Fibroblast of lung (primary cell): ENCODE measurements around the gene PI4K2B.

Source experiments
- EZH2 ChIP-seq: IDR thresholded peaks from 2 replicates; pipeline ENCODE4 v1.5.1; 2012; ENCODE audit warnings: low read length, control low read depth, mild to moderate bottlenecking; ENCODE audit errors: missing control alignments
- TF ChIP-seq, protein P1 (sequence below), 2 donors: IDR thresholded peaks in 1 of 2; conservative IDR thresholded peaks in 1 of 2; 1 replicate in 1 of 2; 2 replicates in 1 of 2; pipeline ENCODE4 v1.5.1; 2011 to 2012; ENCODE audit warnings: low read length in 2 of 2, control low read depth in 1 of 2, inconsistent platforms in 1 of 2, low read depth in 1 of 2, mild to moderate bottlenecking in 1 of 2

DNA sequence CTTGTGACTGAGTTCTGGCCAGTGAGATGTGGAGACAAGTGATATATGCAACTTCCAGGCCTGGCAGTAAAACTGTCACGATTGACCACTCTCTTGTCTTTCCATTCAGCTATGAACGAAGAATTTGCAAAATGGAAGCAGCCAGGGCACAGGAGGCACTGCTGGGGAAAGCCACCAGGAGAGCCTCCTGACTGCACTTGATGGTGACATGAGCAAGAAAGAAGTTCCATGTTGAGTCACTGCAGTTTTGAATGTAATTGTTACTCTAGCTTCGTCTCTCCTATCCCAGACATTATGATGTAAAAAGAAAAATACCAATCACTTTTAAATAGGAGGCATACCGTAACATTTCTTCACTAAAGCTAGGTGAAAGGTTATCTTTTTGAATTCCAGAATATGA is 46.4 kb downstream of the PI4K2B start:
- TF ChIP-seq, protein P1, sequence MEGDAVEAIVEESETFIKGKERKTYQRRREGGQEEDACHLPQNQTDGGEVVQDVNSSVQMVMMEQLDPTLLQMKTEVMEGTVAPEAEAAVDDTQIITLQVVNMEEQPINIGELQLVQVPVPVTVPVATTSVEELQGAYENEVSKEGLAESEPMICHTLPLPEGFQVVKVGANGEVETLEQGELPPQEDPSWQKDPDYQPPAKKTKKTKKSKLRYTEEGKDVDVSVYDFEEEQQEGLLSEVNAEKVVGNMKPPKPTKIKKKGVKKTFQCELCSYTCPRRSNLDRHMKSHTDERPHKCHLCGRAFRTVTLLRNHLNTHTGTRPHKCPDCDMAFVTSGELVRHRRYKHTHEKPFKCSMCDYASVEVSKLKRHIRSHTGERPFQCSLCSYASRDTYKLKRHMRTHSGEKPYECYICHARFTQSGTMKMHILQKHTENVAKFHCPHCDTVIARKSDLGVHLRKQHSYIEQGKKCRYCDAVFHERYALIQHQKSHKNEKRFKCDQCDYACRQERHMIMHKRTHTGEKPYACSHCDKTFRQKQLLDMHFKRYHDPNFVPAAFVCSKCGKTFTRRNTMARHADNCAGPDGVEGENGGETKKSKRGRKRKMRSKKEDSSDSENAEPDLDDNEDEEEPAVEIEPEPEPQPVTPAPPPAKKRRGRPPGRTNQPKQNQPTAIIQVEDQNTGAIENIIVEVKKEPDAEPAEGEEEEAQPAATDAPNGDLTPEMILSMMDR (conservative IDR thresholded peaks at IDR 0.05 in 1 of 2, IDR thresholded peaks at IDR 0.05 in 1 of 2; ENCODE audit: low read depth in 1 of 2, low read length in 2 of 2): no peak
- no peak for TF ChIP-seq EZH2
